ENCODE results near the gene SLC6A7.

SLC6A7 gene

DNA sequence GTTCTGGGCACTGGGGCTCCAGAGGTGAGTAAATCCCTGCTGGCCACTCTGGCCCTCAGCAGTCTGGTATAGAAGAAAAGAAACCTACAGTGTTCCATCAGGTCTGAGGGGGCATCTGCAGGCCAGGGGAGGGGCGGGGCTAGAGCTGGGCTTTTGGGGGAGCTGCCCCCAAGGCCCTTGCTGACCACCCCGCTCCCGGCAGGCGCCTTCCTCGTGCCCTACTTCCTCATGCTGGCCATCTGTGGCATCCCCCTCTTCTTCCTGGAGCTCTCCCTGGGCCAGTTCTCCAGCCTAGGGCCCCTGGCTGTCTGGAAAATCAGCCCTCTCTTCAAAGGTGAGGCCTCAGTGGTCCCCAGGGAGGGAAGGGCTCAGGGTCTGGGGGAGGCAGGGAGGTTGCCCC, 6.7 kb downstream of the SLC6A7 start:
- no peak for DNase-seq

DNA sequence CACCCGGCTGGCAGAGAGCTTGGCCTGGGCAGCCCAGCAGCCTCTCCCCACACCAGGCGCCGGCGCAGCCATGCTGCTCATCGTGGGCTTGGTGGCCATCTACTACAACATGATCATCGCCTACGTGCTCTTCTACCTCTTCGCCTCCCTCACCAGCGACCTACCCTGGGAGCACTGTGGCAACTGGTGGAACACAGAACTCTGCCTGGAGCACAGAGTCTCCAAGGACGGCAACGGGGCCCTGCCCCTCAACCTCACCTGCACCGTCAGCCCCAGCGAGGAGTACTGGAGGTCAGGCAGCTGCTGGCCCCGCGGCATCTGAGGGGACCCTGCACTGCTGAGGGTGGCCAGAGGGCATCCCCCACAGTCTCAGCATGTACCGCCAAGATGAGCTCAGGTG, 7.1 kb downstream of the SLC6A7 start:
- no peak for DNase-seq

DNA sequence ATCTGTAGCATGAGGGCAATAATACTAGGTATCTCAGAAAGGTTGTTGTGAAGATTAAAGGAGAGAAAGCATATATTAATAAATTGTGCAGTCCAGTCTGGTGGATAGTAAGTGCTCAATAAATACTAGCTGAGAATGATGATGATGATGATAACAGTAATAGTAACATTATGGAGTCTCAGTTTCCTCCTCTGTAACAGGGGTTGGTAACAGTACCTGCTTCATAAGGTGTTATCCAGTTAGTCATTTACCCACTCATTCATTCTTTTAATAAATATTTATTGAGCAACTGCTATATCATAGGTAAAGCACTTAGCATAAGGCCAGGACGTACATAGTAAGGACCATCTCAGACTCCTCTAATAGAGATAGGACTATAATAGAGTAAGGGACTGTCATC, 7.6 kb downstream of the SLC6A7 start:
- no peak for DNase-seq

DNA sequence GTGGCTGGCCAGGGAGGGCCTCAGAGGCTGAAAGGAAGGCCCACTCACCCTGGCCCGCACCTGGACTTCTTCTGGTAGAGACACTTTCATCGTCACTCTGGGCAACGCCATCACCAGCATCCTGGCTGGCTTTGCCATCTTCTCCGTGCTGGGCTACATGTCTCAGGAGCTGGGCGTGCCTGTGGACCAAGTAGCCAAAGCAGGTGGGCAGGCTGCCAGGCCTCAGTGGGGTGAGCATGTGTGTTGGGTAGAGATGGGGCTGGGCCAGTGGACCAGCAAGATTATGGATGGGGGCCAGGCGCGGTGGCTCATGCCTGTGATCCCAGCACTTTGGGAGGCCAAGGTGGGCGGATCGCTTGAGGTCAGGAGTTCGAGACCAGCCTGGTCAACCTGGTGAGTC, 12.6 kb downstream of the SLC6A7 start:
- DNase-seq = no peak

- DNase-seq = peak; percentile 24
These were observed 14.1 kb downstream of the SLC6A7 start for GRCh38 chr5:150203832-150204589.

DNA sequence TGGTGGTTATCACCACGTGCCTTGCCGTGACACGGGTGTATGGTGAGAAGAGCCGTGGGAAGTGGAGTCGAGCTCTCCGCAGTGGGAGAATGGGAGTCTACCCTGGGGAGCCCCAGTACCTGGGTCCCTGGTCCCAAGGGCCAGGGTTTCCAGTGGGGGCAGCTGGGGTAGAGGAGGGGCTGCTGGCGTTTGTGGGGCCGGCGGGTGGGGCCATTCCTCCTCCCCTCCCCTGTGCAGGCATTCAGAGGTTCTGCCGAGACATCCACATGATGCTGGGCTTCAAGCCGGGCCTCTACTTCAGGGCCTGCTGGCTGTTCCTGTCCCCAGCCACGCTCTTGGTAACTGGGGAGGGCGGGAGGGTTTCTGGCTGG, 14.7 kb downstream of the SLC6A7 start:
- no peak for DNase-seq

- DNase-seq = peak; percentile 30
These were observed 16.4 kb downstream of the SLC6A7 start for GRCh38 chr5:150206098-150206778.

GRCh38 chr5:150206779-150207115, 16.9 kb downstream of the SLC6A7 start:
- no peak for DNase-seq

- DNase-seq = no peak
These were observed 18.6 kb downstream of the SLC6A7 start for GRCh38 chr5:150208187-150209098.

GRCh38 chr5:150209099-150209635, 19.3 kb downstream of the SLC6A7 start:
- peak; percentile 48 for DNase-seq

DNA sequence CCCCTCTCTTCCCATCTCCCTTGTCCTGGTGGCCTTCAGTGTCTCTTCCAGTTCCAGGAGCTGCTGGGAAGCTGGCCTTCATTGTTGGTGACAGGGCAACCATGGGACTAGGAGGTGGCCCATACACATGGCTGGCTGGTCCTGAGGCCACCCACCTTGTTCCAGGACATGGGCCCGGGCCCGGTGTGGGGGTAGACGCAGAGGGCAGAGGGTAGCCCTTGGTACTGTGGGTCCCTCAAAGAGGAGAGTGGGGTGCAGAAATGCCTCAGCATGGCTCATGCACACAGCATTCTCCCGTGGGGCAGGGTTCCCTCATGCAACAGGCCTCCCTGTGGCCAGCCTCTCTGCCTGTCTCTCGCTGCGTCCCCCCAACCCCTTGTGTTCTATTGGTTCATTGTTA, 20.8 kb downstream of the SLC6A7 start:
- DNase-seq = no peak

GRCh38 chr5:150211156-150212030, 21.5 kb downstream of the SLC6A7 start:
- no peak for DNase-seq

- no peak for DNase-seq
These were observed 23.7 kb downstream of the SLC6A7 start for GRCh38 chr5:150213530-150213929.

DNA sequence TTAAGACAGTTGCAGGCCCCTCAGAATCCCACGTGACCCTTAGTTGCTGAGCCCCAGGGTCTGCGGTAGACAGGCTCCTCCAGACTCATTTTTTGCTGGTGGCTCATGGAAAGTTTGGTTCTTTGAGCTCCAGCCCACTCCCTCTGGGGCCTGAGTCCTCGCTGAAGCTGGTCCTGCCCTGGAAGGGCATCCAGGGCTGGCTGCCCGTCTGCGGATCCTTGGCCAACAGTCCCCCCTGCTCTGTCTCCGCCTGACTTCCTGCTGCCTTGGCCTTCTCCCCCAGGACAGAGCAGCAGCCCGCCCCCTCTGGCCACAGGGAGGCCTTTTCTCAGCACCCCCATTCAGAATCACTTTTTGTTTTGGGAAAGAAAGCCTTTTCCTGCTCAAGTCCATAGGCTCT, 24.4 kb downstream of the SLC6A7 start:
- DNase-seq = no peak

- DNase-seq = no peak
These were observed 26.4 kb downstream of the SLC6A7 start for GRCh38 chr5:150215979-150216944.

DNA sequence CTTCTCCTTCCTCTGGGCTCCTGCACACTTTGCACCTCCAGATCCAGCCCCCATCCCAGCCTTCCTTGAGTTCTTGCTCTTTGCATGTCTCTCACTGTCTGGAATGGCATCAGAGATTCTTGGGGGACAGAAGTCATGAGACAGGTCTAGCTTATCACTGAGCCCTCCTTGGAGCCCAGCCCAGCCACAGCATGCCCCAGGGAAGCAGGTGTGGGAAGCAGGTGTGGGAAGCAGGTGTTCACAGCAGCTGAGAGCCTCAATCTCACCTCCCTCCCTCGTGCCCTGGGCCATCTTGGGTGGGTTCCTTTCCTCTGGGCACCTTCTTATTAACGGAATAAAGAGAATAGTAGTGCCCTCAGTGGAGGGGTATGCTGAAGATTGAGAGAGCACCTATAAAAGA, 27.2 kb downstream of the SLC6A7 start:
- no peak for DNase-seq

- peak; percentile 92 for DNase-seq
These were observed 28.2 kb downstream of the SLC6A7 start for GRCh38 chr5:150217873-150218692.

GRCh38 chr5:150218693-150219035, 28.8 kb downstream of the SLC6A7 start:
- no peak for DNase-seq

DNA sequence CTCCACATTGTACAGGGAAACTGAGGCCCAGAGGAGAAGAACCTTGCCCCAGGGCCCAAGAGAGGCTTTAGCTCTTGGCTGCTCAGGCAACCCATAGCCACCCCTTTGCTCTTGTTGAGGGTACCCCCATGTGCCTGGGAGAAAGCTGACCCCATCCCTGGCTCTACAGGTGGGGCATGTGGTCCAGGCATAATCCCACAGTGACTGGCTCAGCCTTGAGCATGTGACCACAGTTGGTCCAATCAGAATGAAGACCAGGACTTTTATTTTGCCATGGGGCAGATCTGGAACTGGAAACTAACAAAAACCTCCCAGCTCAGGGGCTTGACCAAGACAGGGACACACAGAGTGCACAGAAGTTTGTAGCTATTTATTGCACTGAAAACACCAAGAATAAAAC, 29.3 kb downstream of the SLC6A7 start:
- no peak for DNase-seq

DNA sequence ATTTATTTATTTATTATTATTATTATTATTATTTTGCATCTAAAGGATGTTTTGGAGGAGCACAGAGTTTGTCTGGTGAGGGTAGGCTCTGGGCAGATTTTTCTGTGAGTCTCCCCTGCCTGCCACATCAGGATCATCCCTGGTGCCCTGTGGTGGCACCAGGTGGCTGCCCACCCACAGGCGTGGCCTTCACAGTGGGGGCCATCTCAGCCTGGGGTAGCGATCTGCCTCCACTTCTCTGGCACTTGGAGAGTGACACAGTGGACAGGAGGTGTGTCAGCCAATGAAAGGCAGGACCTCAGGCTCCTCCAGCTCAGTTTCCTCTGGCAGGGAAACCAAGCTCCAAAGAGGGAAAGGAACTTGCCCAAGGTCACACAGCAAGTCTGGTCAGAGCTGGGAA, 30.0 kb downstream of the SLC6A7 start:
- no peak for DNase-seq
